GM21390 (cell line): ENCODE measurements around the gene STPG2.

Experiments
- ATAC-seq: cut with Tn5 transposase; IDR thresholded peaks from one replicate; pipeline ENCODE4 v1.9.1; 2021; ENCODE audit not compliant: unreplicated experiment

STPG2 gene

GRCh38 chr4:98094118-98094517 lies 49.2 kb downstream of the STPG2 start:
- no peak for ATAC-seq

DNA sequence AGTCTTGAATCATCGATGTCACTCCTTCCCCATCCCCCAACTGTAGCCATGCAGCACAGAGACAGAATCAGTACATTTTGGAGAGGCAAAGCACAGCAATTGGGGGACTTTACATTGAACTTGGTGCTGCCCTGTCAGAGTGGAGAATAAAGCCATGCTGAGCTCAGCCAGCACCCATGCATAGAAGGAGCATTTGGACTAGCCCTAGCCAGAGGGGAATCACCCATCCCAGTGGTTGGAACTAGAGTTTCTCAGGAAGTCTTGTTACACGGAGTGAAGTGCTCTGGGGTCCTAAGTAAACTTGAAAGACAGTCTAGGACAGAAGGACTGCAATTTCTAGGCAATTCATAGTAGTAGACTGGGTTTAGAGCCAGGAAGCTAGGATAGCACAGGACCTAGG lies 49.6 kb downstream of the STPG2 start:
- no peak for ATAC-seq

DNA sequence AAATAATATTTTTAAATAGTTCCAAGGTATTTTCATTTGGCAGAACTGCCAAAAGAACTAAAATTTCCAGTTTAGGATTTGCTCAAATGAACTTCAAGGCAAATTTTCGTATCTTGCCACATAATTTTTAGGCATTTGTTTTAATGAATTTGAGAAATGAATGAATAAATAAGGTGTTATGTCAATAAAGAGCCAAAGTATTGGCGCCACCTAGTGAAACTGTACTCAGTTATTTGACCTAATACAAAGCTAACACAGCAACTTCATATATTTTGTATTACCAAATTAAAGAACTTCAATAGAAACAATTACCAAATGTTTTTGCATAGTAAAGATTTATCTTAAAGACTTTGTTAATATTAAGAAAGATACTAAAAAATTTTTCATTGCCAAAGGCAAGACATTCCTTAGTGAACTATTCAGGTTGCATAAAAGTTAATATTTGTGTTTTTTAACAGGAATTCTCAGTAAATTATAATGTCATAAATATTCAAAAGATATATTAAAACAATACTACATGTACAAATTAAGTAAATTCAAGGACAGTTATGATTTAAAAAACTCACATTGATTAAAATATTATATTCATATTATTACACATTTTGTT lies 50.3 kb downstream of the STPG2 start:
- ATAC-seq, result no peak

GRCh38 chr4:98081936-98082335 lies 61.3 kb downstream of the STPG2 start:
- ATAC-seq, result no peak

GRCh38 chr4:98068495-98068894 lies 74.8 kb downstream of the STPG2 start:
- no peak for ATAC-seq

- no peak for ATAC-seq
Observed at GRCh38 chr4:98055800-98056501, 87.3 kb downstream of the STPG2 start.

DNA sequence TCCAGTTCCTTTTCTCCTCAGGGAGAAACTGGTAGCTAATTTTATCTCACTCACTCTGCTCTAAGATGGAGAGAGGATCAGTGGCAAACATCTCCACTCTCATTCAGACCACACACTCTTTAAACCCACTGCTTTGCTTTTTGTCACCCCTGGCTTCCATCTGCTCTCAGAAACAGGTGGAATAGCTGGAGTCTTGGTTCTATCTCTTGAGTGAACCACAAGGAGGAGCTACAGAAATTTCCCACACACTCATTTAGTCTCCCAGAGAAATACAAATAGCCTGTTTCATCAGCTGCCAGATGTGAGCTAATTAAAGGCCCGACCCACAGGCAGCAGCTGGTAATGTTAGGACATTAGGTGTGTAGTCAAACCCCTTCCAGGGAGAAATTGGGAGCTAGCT lies 96.6 kb downstream of the STPG2 start:
- ATAC-seq, result no peak

DNA sequence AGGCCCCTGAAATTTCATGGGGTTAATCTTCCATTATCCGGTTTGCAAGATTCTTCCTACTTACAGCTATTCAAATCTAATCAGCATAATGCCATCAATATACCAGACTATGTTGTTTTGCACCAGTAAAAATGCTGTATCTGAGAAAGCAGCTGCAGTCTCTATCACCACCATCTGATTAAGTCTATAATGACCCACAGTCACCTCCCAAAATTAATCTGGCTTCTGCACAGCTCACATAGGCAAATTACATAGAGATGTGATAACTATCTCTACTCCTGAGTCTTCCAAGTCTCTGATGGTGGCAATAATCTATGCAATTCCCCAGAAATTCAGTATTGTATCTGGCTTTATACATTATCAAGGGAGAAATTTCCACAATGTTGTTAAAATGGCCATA lies 113.2 kb downstream of the STPG2 start:
- ATAC-seq, result no peak

DNA sequence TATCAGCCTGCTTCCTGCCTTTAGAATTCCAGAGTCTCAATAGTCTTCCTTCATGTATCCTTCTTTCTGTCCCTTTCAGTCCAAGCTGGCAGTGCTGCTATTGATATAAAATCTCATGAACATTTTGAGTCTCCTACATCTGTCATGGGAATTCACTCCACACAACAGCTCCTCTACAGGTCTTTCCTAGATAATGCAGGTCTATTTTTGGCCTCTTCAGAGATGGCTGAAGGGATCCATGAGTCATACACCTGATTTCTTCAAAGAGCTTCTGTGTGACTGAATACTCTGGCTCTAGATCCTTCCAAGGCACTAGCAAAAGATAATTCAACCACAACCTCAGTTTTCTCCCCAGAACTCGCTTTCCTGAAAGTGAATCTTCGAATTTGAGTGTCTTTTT lies 115.4 kb downstream of the STPG2 start:
- no peak for ATAC-seq

- no peak for ATAC-seq
Observed at GRCh38 chr4:98026362-98026761, 116.9 kb downstream of the STPG2 start.

DNA sequence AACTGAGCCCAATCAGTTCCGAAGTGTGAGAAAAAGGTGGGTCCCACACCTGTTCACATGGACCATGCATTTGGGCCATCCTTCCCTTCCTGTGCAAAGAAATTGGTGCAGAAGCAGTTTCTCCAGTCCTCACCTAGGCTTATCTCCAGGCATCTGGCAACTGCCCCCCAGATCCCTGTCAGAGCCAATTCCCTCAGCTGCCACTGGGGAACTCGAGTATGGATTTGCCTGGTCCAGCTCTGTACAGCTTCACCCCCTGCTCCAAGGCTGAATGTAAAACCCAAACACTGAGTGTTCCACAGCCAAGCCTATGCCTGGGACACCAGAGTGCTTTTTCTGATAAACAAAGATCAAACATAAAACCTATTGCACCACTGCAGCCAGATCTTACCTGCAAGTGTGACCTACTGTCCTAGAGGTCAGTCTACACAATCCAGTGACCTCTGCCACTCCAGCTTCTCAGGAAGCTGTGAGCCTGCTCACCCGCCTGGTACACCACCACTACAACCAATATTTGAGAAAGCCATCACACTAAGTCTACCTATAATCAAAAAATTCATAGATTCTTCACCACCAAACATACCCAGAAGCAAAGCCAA lies 136.4 kb downstream of the STPG2 start:
- no peak for ATAC-seq

DNA sequence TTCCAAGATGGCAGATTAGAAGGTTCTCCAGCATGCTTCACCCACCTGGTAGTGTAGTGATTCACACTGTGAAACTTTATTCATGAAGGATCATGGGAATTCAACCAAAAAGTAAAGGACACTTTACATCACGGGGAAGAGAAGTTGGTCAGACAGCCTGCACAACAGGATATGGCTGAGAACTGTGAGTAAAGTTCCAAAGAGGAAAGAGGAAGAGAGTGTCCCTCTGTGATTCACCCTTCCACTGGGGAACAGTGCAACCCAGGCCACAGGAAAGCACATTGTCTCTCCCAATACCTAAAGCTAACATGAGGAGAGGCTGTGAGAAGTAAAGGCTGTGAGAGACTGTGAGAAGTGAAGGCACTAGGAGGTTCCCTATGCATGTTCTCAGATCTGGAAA lies 137.2 kb downstream of the STPG2 start:
- ATAC-seq, result no peak

DNA sequence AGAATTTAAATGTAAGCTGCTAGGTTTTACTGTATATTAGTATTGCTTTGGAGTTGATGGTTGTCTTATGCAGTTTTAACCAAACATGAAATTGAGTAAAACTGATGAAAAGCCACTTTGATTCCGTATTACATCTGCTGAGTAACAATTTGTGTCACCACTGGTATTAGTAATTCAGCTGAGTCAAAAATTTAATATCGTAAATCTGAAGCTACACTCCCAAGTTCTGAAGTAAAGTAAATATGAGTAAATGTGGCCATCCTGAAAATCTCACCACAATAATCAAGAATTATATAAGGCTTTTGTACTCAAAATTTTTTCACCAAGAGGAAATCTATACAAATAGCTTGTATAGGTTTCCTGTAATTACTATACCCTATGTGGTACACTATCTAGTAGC lies 142.3 kb downstream of the STPG2 start:
- no peak for ATAC-seq

DNA sequence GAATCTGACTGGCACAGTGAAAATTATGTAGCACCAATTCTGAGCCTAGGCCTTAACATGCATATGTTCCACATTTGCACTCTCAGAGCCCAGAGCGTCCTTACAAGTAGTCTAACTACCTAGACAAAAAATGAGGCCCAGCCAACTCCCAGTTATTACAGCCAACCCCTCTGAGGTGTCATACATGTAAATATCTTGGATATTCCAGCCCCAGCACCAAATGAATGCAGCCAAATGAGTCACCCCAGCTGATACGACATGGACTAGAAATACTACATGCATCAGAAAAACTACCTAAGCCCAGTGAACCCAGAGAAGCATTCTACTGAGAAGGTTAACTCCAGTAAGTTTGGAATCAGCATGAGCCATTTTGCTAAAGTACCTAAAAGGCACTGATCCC lies 145.1 kb downstream of the STPG2 start:
- ATAC-seq, result no peak

- no peak for ATAC-seq
Observed at GRCh38 chr4:97994765-97995465, 148.4 kb downstream of the STPG2 start.

GRCh38 chr4:97990409-97990808 lies 152.9 kb downstream of the STPG2 start:
- ATAC-seq, result no peak

GRCh38 chr4:97987019-97987648 lies 156.1 kb downstream of the STPG2 start:
- ATAC-seq, result no peak

DNA sequence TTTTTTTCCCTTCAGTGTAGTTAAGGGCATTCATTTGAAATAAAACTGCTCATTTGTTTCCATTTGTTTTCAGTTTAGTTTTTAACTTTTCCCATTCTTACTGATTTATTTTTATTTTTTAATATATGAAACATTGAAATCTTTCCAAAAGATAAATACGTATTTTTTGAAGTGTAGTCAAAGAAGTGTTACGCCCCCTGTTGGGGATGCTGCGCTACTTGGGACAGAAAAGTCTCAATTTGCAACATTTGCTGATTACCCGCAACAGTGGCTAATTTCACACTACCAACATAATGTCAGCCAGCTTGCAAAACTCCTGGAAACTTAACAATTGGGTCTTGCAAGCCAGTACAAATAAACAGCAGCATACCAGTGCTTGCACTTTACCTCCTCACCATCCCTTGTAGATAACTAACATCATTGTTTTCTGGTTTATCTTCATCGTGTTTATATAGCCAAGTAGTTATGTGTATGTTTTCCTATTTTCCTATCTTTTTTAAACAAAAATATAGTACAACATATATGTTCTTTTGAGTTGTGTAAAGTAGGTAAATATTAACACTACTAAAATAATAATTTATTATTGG lies 158.6 kb downstream of the STPG2 start:
- no peak for ATAC-seq

DNA sequence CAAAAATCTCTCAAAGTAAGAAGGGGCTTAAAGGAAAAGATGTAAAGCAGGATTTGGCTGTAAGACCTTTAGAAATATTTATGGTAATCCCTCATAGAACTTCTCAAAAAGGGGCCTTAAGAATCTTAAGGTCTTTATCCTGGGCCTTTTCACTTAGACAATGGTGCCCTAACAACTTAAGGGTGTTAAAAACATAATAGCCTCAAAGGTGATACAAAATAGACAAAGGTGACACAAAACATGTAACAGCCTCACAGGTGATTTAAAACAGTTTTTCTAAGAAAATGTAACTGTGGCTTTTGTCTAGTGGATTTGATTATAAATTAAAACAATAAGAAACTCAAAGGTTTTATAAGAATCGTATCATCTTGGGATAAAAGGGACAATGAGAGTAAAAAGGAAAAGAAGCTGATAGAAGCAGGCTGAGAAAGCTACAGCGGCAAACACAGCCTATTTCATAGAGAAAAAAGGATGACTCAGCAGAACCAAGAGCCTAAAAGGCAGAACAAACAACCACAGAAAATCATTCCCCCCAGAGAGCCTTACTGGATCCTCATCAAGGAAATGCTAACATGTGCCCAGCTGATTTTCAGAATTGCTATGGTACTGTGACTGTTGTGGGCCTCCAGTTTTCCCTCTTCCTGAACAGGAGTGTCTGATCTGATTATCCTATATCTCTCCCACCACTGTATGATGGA lies 164.3 kb downstream of the STPG2 start:
- ATAC-seq, result no peak

DNA sequence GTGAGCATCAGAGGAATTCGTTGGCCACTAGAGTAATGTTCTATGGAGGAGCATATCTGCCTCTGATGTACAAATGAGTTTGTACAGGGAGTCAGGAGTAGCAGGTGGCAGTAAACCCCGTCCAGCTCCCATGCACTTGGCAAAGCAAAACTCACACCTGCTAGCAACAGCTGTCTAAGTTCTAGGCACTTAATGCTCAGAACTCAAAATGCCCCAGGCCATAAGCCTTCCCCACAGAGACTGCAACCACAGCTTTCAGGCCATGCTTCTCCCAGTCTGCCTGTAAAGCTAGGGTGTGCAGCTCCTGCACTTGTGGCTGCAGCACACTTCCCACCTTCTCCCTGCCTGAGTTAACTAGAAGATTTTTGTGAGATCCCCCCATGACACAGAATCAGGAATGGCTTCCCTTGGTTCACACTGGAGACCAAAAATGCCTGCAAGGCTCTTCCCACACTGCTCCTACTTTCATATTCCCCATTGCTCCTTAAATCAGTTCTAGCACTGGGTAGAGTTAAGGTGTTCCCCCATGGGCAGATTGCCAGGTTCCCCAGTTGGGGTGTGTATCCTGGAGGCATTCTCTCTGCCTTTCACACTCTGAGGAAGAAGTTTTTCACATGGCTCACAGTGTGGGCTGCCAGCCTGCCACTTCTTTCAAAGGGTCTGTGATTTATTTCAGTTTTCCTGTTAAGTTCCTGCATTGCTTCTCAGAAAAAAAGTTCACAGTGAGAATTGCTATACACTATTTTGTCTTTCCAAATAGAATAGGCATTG lies 189.9 kb downstream of the STPG2 start:
- no peak for ATAC-seq
